HepG2 (cell line): ENCODE measurements around the gene TNFRSF18.

Source experiments
- ZNF652 ChIP-seq: IDR thresholded peaks from 2 replicates; pipeline ENCODE4 v1.6.1; 2016; ENCODE audit warnings: low read depth, borderline replicate concordance
- TF ChIP-seq, protein P1 (sequence below): sonication (generic); formaldehyde crosslinking; IDR thresholded peaks from 2 replicates; pipeline ENCODE4 v1.5.0; 2020; ENCODE audit warnings: mild to moderate bottlenecking, missing genetic modification reagents, moderate library complexity

GRCh38 chr1:1196431-1197187 lies 9.8 kb downstream of the TNFRSF18 start:
- TF ChIP-seq, protein P1, sequence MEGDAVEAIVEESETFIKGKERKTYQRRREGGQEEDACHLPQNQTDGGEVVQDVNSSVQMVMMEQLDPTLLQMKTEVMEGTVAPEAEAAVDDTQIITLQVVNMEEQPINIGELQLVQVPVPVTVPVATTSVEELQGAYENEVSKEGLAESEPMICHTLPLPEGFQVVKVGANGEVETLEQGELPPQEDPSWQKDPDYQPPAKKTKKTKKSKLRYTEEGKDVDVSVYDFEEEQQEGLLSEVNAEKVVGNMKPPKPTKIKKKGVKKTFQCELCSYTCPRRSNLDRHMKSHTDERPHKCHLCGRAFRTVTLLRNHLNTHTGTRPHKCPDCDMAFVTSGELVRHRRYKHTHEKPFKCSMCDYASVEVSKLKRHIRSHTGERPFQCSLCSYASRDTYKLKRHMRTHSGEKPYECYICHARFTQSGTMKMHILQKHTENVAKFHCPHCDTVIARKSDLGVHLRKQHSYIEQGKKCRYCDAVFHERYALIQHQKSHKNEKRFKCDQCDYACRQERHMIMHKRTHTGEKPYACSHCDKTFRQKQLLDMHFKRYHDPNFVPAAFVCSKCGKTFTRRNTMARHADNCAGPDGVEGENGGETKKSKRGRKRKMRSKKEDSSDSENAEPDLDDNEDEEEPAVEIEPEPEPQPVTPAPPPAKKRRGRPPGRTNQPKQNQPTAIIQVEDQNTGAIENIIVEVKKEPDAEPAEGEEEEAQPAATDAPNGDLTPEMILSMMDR (CRISPR knock-in tag): no peak
- no peak for TF ChIP-seq ZNF652 (CRISPR knock-in tag)
